ENCODE measurements around the gene SIPA1L3. TPM values are rescaled to one million over a fixed set of nuclear protein-coding genes. Genes with fewer than 3 reads are reported as not detected.
"Not testable (repeated sequence)": the region's sequence is repeated elsewhere in the genome, so short reads cannot be mapped to it uniquely, and the experiment has no call there.

SIPA1L3 gene
- total RNA-seq, 1 donor from 2014 or later, result 9.3 TPM

- intact Hi-C loops (cut with DNase I), result no loop called here
- DNase-seq (ENCODE audit: missing footprints), result no peak
- no peak for ATAC-seq
These were observed 312.2 kb downstream of the SIPA1L3 start for GRCh38 chr19:38219221-38219620.

- no peak for ATAC-seq
- DNase-seq (ENCODE audit: missing footprints), result no peak
- intact Hi-C loops (cut with DNase I), result no loop called here
These were observed 314.4 kb downstream of the SIPA1L3 start for GRCh38 chr19:38221421-38221820.

DNA sequence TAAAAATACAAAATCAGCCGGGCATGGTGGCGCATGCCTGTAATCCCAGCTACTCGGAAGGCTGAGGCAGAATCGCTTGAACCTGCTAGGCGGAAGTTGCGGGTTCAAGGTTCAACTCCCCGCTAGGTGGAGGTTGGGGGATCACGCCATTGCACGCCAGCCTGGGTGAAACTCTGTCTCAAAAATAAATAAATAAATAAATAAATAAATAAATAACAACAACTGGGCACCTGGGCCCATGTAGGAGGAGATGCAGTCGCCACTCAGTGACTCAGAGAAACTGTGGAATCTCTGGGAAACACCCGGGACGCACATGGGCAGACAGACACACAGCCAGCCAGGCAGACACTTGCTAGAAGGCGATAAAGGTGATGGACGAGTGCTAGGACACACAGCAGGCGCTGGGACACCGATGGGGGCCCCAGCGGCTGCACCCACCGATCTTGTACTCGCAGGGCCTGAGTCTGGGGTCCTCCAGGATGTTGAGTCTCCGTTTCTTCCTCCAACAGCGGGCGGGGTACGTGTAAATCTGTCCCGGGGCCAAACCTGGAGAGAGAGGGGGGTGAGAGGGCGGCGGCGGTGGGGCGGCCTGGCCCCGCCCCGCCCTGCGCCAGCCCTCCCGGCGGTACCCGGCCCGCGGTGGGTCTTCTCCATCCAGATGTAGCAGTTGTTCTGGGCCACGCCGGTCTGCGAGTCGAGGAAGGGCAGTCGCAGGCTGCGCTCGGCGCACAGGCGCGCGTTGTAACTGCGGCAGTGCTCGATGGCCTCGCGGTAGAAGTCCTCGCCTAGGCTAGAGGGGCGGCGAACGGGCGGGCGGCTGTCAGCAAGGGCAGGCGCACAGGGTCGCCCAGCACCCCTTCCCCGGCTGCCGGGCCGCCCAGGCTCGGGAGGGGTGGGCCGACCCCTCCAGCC lies 315.2 kb downstream of the SIPA1L3 start:
- peak; percentile 11 for DNase-seq (ENCODE audit: missing footprints)
- intact Hi-C loops (cut with DNase I), result no loop called here
- no peak for ATAC-seq

GRCh38 chr19:38223119-38223523 lies 316.1 kb downstream of the SIPA1L3 start:
- intact Hi-C loops (cut with DNase I), result no loop called here
- no peak for DNase-seq (ENCODE audit: missing footprints)
- ATAC-seq, result no peak

GRCh38 chr19:38223617-38224013 lies 316.6 kb downstream of the SIPA1L3 start:
- intact Hi-C loops (cut with DNase I), result no loop called here
- DNase-seq (ENCODE audit: missing footprints), result no peak
- no peak for ATAC-seq

GRCh38 chr19:38224014-38224862 lies 317.2 kb downstream of the SIPA1L3 start, which contains the start of gene DPF1:
DPF1 (minus strand) TSS chr19:38224222; CDS start chr19:38224142, 80 bp downstream.
- ATAC-seq (peak; percentile 62), DNase-seq (ENCODE audit: missing footprints) (peak; percentile 68)
- intact Hi-C loops (cut with DNase I), result no loop called here

DNA sequence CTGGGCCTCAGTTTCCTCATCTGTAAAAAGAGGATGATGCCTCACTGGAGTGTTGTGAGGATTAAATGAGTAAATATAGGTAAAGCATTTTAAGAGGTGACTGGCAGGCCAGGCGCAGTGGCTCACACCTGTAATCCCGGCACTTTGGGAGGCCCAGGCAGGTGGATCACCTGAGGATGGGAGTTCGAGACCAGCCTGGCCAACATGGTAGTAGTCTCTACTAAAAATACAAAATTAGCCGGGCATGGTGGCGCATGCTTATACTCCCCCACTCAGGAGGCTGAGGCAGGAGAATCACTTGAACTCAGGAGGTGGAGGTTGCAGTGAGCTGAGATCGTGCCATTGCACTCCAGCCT lies 317.8 kb downstream of the SIPA1L3 start:
- intact Hi-C loops (cut with DNase I); ATAC-seq: not testable (repeated sequence)
- DNase-seq (ENCODE audit: missing footprints), result peak; percentile 11

DNA sequence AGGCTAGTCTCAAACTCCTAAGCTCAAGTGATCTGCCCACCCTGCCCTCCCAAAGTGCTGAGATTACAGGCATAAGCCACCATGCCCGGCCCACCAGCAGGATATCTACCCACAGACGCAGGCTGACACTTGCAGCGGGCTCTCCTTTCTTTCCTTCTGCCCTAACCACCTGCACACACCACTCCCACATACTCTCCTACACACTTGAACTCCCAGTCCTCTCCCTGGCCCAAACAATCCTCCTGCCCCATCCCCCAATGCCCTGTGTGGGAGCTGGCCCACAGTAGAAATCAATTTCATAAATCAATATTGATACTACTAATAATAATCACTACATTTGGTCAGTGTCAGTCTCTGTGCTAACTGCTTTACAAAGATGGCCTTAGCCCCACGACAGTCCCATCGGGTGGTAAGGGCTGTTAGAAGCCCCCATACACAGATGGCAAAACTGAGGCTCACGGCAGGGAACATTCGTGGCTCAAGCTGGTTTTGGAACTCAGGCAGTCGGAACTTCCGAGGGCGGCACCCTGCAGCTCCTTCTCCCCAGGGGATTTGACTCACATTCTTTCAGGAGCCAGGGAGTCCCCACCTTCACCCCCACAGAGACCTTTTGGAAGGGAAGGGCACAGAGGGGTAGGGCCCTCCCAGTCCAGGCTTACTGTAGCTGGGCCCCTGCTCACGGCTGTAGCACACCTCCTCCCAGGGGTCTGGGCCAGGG lies 320.4 kb downstream of the SIPA1L3 start:
- intact Hi-C loops (cut with DNase I), result no loop called here
- DNase-seq (ENCODE audit: missing footprints), result peak; percentile 7
- ATAC-seq, result no peak

DNA sequence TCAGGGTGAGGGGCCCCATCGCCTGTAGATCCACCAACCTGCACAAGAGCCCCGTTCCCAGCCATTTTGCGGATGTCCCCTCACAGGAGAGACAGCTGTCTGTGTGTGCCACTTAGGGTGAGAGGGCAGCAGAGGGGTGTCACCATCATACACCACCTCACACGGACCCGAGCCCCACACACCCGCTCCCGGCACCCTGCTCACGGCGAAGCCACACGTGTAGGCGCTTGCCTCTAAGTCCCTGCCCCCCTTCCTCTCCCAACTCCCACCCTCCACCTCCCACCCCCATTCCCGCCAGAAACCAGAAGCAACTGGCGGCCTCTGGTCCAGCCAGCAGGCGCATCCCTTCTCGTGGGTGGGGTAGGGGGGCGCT lies 321.0 kb downstream of the SIPA1L3 start:
- ATAC-seq (no peak), DNase-seq (ENCODE audit: missing footprints) (peak; percentile 35)
- intact Hi-C loops (cut with DNase I), result no loop called here

GRCh38 chr19:38228491-38229439 lies 321.8 kb downstream of the SIPA1L3 start:
- intact Hi-C loops (cut with DNase I), result no loop called here
- no peak for ATAC-seq
- peak; percentile 45 for DNase-seq (ENCODE audit: missing footprints)

DNA sequence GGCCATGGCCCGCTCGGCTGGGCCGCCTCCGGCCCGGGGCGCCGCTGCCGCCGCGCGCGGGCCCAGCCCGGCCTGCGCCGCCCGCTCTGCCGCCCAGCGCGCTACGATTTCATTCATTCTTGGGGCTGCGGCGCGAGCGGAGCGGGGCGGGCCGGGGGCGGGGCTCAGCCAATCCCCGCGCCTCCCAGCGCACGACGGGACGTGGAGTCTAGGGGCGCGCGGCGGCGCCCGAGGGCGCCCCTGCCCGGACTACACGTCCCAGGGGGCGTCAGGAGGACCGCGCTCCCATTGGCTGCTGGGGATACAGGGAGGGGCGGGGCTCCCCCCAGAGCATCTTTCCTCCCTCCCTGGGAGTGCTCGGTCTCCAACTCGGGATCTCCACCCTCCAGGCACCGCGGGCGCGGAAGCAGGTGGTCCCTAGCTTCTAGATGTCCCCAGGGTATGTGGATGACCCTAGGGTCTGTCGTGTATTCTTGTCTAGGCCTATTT lies 322.6 kb downstream of the SIPA1L3 start:
- intact Hi-C loops (cut with DNase I), result loop anchor here (5.0 kb wide), 2 partner anchors 87 to 327 kb away; no protein-coding TSS in a partner anchor
- ATAC-seq, result peak; percentile 84
- DNase-seq (ENCODE audit: missing footprints), result peak; percentile 75

- not testable (repeated sequence) for ATAC-seq; DNase-seq (ENCODE audit: missing footprints)
- intact Hi-C loops (cut with DNase I), result loop anchor here (5.0 kb wide), 2 partner anchors 88 to 328 kb away; no protein-coding TSS in a partner anchor
These were observed 323.6 kb downstream of the SIPA1L3 start for GRCh38 chr19:38230506-38231133.

DNA sequence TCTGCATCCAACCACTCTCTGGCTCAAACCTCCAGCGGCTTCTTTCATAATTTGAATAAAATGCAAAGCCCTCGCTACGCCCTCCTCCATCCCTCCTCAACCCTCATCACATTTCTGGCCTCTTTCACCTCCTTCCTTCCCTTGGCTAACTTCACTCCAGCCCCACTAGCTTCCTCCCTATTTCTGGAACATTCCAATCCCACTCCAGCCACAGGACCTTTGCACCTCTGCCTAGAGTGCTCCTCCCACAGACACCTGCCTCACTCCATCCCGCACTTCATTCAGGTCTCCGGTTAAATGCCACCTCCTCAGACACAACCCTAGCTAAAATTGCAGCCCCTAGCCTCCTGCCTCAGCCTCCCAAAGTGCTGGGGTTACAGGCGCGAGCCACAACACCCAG lies 324.9 kb downstream of the SIPA1L3 start:
- ATAC-seq, result no peak
- DNase-seq (ENCODE audit: missing footprints), result peak; percentile 20
- intact Hi-C loops (cut with DNase I), result loop anchor here (5.0 kb wide), 2 partner anchors 90 to 330 kb away; no protein-coding TSS in a partner anchor

DNA sequence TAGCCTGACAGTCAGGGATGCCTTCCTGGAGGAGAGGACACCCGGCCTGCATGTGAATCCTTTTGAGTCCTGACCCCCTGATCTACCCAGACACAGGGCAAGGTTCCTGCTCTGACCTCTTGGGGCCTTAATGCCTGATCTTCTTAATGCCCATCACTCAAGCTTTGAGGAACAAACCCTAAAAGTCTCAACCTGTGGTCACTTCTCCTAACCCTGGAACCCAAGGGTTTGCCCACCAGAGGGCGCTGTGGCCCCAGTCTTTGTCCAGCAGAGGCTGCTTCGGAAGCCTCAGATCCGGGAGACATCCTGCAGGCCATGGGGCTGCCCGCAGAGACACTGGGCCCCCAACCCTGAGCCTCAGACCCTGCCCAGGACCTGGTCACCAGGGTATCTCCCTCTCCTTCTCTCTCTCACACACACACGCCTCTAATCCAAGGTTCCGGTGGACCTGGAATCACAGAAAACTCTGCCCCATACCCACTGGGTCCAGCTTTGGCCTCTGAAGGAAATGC lies 326.8 kb downstream of the SIPA1L3 start:
- intact Hi-C loops (cut with DNase I), result loop anchor here (5.0 kb wide), 2 partner anchors 91 to 331 kb away; no protein-coding TSS in a partner anchor
- peak; percentile 32 for ATAC-seq

DNA sequence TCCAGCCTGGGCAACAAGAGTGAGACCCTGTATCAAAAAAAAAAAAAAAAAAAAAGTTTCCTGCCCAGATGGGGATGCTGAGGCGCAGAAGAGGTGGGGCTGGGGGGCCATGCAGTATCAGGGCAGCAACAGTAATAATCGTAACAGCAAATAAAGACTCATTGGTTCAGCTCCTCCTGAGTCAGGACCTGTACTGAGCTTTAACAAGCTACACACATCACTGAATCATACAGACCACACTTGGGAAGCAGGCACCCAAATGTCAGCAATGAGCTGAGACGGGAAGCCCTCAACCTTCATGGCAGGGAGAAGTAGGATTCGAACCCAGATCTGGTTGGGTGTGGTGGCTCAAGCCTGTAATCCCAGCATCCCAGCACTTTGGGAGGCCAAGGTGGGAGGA lies 327.6 kb downstream of the SIPA1L3 start:
- DNase-seq (ENCODE audit: missing footprints) (no peak), ATAC-seq (no peak)
- intact Hi-C loops (cut with DNase I), result loop anchor here (5.0 kb wide), 2 partner anchors 92 to 332 kb away; no protein-coding TSS in a partner anchor

More for the DNA sequence above, 326.8 kb downstream of the SIPA1L3 start:
- DNase-seq (ENCODE audit: missing footprints), result peak; percentile 92

DNA sequence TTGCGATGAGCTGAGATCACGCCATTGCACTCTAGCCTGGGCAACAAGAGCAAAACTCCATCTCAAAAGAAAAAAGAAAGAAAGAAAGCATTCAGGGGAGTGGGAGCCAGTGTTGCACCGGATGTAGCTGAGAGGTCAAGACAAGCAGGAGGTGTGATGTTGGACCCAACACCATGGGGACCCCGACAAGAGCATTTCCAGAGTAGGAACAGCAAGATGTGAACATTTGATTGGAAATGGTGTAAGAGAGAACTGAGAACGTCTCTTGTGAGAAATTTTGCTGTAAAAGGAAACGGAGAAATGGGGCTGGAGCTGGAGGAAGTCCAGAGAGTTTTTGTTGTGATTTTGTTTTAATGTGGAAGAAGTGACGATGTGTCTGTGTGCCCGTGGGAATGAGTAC lies 332.8 kb downstream of the SIPA1L3 start:
- intact Hi-C loops (cut with DNase I), result no loop called here
- no peak for ATAC-seq

DNA sequence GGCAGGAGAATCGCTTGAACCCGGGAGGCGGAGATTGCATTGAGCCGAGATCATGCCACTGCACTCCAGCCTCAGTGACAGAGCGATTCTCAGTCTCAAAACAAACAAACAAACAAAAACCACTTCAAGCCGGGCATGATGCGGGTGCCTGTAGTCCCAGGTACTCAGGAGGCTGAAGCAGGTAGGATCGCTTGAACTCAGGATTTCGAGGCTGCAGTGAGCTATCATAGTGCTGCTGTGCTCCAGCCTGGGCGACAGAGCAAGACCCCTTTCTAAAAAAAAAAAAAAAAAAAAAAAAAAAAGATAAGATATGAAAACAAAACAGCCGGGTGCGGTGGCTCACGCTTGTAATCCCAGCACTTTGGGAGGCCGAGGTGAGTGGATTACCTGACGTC lies 336.3 kb downstream of the SIPA1L3 start:
- no peak for ATAC-seq
- intact Hi-C loops (cut with DNase I), result no loop called here
- no peak for DNase-seq (ENCODE audit: missing footprints)

More for the DNA sequence above, 332.8 kb downstream of the SIPA1L3 start:
- DNase-seq (ENCODE audit: missing footprints), result no peak
